HG03469 (cell line): ENCODE results near the gene UBALD1.

ENCODE experiments used
- ATAC-seq: cut with Tn5 transposase; IDR thresholded peaks from one replicate; pipeline ENCODE4 v1.9.1; 2021; ENCODE audit warnings: mild to moderate bottlenecking, moderate library complexity, moderate number of reproducible peaks; ENCODE audit not compliant: unreplicated experiment

Gene UBALD1

DNA sequence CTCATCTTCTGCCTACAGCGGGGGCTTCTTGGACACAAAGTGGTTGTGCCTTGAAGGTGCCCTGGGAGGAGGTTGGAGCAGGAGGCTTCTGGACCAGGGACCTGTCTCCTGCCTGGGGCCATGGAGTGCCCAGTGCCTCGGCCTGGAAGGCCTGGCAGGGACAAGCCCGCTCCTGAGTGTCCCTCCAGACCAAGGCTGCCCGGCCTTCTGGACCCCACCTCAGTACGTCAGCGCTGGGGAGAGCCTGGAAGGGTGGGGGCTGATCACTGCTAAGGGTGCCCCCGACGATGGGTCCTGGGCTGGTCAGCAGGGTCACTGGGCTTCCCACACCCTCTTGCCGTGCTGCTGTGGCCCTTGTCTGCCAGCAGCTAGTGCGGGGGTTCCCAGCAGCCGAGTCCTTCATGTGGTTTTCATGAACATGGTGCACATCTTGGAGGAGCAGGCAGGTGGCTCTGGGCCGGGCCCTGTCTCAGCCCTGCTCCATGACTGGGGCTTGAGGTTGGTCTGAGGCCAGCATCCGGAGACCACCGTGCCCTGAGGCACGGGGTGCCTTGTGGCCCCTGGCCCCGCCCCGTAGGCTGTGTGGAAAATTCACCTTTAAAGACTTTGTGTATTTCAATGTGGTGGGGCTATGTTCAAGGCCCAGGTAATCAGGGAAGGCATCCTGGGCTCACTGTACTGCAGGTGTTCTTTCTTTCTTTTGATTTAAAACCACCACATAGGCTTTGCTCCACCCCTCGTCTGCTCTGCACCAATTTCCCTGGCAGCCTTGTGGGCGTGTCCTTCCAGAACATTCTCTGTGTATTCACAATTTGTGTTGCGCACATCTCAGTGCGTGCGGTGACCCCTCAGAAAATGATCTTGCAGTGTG lies 32.3 kb upstream of the UBALD1 start:
- ATAC-seq = no peak

- ATAC-seq = no peak
Measured at GRCh38 chr16:4641895-4642294, 27.2 kb upstream of the UBALD1 start.

DNA sequence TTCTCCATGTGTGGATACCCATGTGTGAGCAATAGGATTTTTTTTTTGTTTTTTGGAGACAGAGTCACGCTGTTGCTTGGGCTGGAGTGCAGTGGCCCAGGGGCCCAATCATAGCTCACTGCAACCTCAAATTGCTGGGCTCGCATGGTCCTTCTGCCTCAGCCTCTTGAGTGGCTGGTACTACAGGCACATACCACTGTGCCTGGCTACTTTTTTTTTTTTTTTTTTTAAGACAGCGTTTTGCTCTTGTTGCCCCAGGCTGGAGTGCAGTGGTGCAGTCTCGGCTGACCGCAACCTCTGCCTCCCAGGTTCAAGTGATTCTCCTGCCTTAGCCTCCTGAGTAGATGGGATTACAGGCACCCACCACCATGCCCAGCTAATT lies 26.6 kb upstream of the UBALD1 start:
- ATAC-seq = no peak

DNA sequence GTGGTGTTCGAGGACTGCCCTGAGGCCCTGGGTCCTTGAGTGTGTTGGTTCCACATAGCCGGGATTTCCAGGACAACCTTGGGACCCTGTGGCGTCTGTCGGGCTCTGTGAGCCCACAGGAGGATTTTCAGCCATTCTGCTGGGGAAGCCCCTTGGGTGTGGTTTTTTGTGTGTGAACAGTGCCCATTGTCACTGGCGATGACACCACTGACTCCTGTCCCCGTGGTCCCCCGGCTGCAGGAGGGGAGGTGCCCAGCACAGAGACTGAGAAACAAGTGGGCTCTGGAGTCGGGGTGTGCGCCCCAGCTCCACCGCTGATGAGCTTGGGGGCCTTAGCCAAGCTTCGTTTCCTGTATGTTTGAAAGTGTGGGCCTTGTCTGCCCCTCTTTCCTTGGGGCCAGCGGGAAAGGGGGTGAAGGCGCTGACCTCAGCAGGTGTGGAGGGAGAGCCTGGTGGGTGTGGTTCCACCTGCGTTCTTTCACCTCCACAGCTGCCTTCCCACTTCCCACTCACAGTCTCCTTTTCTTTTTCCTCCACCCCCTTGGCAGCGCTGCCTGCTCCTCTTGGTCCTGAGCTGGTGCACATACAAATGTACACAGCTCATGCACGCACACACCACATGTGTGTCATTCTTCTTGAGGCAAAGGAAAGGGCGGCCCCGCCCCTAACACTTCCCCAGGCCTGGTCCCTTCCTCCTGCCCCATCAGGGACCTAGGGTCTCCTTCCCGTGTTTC lies 26.1 kb upstream of the UBALD1 start:
- no peak for ATAC-seq

DNA sequence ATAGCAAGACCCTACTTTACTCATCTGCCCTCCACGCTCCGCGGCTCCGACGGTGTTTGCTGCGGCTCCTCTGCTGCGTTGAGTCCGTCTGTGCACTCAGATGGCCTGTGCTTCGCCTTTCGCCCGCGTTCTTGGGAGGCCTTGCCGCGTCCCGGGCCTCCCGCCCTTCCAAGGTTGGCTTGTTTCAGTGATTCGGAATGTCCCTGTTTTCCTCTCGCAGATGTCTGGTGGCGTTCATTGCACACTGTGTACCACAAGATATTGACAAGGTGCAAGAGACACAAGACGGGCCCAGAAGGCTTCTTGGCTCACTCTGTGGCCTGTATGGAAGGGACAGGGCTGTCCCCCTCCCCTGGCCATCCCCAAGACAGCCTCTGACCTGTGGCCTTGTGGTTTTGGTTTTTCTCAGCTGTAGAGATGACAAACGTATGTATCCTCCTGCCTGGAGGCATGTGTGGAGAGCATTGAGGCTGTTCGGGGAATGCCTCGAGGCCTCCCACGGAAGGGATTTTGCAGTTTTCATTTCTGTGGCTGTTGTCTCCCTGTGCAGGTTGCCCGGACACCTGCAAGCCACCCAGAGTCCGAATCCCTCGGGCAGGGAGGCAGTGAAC lies 25.3 kb upstream of the UBALD1 start:
- no peak for ATAC-seq

- ATAC-seq = no peak
Measured at GRCh38 chr16:4637501-4638166, 22.9 kb upstream of the UBALD1 start.

- ATAC-seq = no peak
Measured at GRCh38 chr16:4636196-4636595, 21.5 kb upstream of the UBALD1 start.

DNA sequence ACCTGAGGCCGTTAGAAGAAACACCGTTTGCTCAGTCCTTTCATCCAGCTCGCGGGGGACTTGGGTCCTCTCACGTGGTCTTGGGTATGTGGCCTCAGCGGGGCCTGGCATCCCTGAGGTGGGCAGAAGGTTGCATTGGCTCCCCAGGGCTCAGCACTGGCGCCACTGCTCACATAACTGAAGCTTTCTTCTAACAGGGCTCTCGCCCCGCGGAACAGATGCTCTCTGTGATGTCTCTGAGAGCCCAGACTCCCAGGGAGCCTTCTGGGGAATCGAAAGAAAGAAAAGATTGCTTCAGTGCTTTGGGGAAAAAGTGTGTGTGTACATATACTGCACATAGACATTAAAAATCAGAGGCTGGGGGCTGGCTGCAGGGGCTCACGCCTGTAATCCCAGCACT lies 20.1 kb upstream of the UBALD1 start:
- ATAC-seq = no peak

DNA sequence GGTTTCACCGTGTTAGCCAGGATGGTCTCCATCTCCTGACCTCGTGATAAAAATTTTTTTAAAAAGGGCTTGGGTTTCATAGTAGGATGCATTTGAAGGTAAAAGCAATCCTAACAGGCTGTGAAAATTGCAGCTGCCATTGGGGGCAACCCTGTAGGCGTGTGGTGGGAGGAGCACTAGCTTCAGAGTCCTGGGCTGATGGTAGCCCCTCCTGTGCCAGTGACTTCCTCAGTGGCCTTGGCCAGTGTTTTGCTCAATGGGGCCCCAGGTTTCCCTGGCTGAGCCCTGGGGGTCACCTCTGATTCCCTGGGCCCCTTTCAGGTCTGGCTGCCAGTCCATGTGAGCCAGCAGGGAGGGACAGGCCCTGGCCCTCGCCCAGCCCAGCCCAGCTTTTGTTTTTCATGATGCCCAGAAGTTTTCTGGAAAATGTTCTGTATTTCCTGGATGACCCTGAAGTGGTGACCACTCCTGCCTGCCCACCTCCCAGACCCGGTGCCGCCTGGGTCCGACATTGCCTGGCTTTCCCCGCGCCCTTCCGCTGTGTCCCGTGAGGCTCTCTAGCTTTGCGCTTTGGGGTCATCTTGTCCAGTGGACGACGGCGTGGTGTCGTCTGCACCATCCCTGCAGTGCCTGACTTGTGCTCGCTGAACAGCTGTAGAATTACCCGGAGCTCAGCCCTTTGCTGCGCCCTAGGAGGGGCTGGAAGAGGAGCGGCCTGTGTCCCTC lies 19.4 kb upstream of the UBALD1 start:
- ATAC-seq = no peak

DNA sequence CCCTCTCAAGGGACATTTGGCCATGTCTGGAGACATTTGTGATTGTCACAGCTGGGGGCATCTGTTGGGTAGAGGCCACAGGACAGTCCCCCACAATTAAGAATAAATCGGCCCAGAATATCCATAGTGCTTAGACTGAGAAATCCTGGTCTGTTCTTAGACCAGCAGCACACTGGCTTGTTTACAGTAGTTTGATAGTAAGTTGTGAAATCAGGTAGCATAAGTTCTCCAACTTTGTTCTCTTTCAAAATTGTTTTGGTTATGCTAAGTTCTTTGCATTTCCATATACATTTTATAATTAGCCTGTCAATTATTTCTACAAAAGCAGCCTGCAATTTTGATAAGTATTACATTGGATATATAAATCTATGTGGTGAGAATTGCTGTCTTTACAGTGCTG lies 16.8 kb upstream of the UBALD1 start:
- no peak for ATAC-seq

GRCh38 chr16:4628283-4628682 lies 13.6 kb upstream of the UBALD1 start:
- ATAC-seq = no peak

DNA sequence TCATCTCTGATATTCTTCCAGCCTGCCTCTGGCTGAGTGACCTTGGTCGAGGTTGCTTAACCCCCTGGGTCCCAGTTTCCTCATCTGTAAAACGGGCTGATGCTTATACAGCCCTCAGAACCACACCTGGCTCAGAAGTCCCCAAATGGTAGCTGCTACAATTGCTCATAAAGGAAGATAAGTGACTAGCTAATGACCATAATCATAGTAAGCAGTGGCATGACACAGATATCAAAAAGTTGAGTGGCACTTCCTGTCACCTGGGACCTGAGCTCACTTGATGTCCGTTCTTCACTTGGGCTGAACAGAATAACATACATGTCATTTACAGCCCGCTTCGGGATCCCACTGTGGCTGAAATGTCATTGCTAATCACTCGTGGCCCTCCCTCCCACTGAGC lies 11.7 kb upstream of the UBALD1 start:
- ATAC-seq = no peak

GRCh38 chr16:4625560-4626159 lies 11.0 kb upstream of the UBALD1 start:
- ATAC-seq = peak; percentile 19

- peak; percentile 25 for ATAC-seq
Measured at GRCh38 chr16:4624827-4625559, 10.3 kb upstream of the UBALD1 start.

DNA sequence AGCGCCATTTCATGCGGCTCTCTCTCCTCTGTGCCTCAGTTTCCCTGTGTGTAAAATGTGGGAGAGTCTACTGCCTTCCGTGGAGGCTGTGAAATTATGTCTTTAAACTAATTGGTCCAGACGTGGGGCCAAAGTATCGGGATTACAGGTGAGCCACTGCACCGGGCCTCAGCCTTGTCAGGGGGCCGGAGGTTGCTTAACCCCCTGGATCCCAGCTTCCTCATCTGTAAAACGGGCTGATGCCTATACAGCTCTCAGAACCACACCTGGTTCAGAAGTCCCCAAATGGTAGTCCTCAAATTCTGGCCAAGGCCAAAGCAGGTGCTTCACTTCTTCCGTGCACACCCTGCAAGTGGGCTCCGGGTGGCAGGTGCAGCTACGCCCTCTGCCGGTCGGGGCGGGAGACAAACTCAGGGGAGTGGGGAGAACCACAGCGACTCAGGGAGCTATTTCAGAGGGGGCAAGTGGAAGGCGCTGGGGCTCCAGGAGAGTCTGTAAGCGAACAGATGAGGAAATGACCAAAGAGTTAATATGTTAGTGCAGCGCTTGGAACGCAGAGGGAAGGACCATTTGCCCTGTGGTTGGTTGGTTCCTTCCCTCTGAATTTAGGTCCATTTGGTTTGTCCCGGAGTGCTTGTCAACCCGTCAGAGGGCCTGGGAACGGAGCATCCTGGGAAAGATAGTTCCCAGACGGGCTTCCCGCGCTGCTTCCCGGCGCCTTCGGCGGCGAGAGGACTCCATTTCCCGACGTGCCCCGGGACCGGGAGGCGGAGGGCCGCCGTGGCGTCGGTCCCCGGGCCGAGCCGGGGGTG lies 9.5 kb upstream of the UBALD1 start, which contains the start of gene MGRN1:
Gene MGRN1, plus strand, starts transcription at position 812 of the 812 bp plus-strand sequence. CDS start 135 bp downstream, outside the sequence.
- ATAC-seq = peak; percentile 52

GRCh38 chr16:4623593-4623992 lies 8.9 kb upstream of the UBALD1 start:
- no peak for ATAC-seq

- no peak for ATAC-seq
Measured at GRCh38 chr16:4618645-4619418, 4.1 kb upstream of the UBALD1 start.

- no peak for ATAC-seq
Measured at GRCh38 chr16:4617880-4618279, 3.2 kb upstream of the UBALD1 start.
